Measurements from ENCODE around the gene OR10R2. TPM values are rescaled to one million over a fixed set of nuclear protein-coding genes. Genes with fewer than 3 reads are reported as not detected.

Gene OR10R2
- total RNA-seq, 1 donor from 2014 or later, result not detected

DNA sequence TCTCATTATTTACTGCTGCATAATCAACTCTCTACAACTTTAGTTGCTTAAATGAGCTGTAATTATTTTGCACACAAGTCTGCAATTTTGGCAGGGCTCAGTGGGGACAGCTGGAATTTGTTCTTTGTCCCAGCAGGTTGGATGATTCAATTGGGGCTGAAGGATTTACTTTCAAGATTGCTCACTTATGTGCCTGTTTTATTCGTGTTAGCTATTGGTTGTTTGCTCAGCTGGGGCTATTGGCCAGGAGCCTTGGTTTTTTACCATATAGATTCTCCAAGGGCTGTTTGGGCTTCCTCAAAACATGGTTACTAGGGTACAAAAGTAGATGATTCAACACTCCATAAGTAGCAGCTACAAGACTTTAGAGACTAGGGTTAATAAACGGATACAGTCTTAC lies 13.4 kb downstream of the OR10R2 start:
- H4K20me1 ChIP-seq (ENCODE audit: insufficient read depth, low read length), result no peaks in the 10 kb centered on the region
- H3K27ac Mint-ChIP-seq (ENCODE audit: unreplicated experiment), result no peak overlapping the region
- H3K36me3 ChIP-seq (ENCODE audit: insufficient read depth, low read length), result no peaks in the 10 kb centered on the region
- no peak overlapping the region for H3K9ac ChIP-seq (ENCODE audit: low read length)
- H3K27ac ChIP-seq (ENCODE audit: low read depth, low read length), result no peak overlapping the region
- H3K79me2 ChIP-seq (ENCODE audit: insufficient read depth, low read length), result no peaks in the 10 kb centered on the region
- H3K4me3 Mint-ChIP-seq (ENCODE audit: unreplicated experiment), result no peak overlapping the region
- FAIRE-seq (no peak), DNase-seq (ENCODE audit: low read depth) (no peak)
- H3K4me3 ChIP-seq (ENCODE audit: insufficient read depth, low read depth, low read length), result no peak overlapping the region
- no peaks in the 10 kb centered on the region for H3K9me3 ChIP-seq (ENCODE audit: insufficient read depth, low read depth, low read length)
- TF ChIP-seq CTCF (IDR thresholded peaks at IDR 0.05; ENCODE audit: insufficient read depth, low read depth, low read length) (no peak), EZH2 (IDR thresholded peaks at IDR 0.05; ENCODE audit: insufficient read depth, low read length) (no peak)
- H3K9me3 Mint-ChIP-seq (ENCODE audit: unreplicated experiment), result no peaks in the 10 kb centered on the region
- H3K4me1 ChIP-seq (ENCODE audit: insufficient read depth, low read length), result no peaks in the 10 kb centered on the region
- H3K27me3 ChIP-seq (ENCODE audit: insufficient read depth, low read length), result no peaks in the 10 kb centered on the region
- H3K4me2 ChIP-seq (ENCODE audit: low read length), result no peak overlapping the region
- no peaks in the 10 kb centered on the region for H3K4me1 Mint-ChIP-seq (ENCODE audit: low read depth, unreplicated experiment)
- H3K36me3 Mint-ChIP-seq (ENCODE audit: low read depth, unreplicated experiment), result no peaks in the 10 kb centered on the region
- H3K27me3 Mint-ChIP-seq (ENCODE audit: low read depth, unreplicated experiment), result no peaks in the 10 kb centered on the region
- H2AFZ ChIP-seq (ENCODE audit: low read depth, low read length), result no peak overlapping the region

DNA sequence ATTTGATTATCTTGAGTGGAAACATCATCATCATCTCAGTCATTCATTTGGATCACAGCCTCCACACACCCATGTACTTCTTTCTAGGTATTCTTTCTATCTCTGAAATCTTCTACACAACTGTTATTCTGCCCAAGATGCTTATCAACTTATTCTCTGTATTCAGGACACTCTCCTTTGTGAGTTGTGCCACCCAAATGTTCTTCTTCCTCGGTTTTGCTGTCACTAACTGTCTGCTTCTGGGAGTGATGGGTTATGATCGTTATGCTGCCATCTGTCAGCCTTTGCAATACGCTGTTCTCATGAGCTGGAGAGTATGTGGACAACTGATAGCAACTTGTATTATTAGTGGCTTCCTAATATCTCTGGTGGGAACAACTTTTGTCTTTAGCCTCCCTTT lies 19.3 kb downstream of the OR10R2 start:
- Histone ChIP-seq H3K27me3 (ENCODE audit: insufficient read depth, low read length) (no peaks in the 10 kb centered on the region), H3K4me2 (ENCODE audit: low read length) (no peak overlapping the region), H3K9me3 (ENCODE audit: insufficient read depth, low read depth, low read length) (no peaks in the 10 kb centered on the region), H3K9ac (ENCODE audit: low read length) (no peak overlapping the region), H3K27ac (ENCODE audit: low read depth, low read length) (no peak overlapping the region), H3K36me3 (ENCODE audit: insufficient read depth, low read length) (no peaks in the 10 kb centered on the region), H3K4me3 (ENCODE audit: insufficient read depth, low read depth, low read length) (no peak overlapping the region), H3K79me2 (ENCODE audit: insufficient read depth, low read length) (no peaks in the 10 kb centered on the region), H3K4me1 (ENCODE audit: insufficient read depth, low read length) (no peaks in the 10 kb centered on the region), H4K20me1 (ENCODE audit: insufficient read depth, low read length) (no peaks in the 10 kb centered on the region), H2AFZ (ENCODE audit: low read depth, low read length) (no peak overlapping the region)
- H3K4me3 Mint-ChIP-seq (ENCODE audit: unreplicated experiment), result no peak overlapping the region
- no peak for FAIRE-seq
- H3K27ac Mint-ChIP-seq (ENCODE audit: unreplicated experiment), result no peak overlapping the region
- no peak for TF ChIP-seq EZH2 (IDR thresholded peaks at IDR 0.05; ENCODE audit: insufficient read depth, low read length)
- no peak for TF ChIP-seq CTCF (IDR thresholded peaks at IDR 0.05; ENCODE audit: insufficient read depth, low read depth, low read length)
- no peaks in the 10 kb centered on the region for H3K36me3 Mint-ChIP-seq (ENCODE audit: low read depth, unreplicated experiment)
- H3K27me3 Mint-ChIP-seq (ENCODE audit: low read depth, unreplicated experiment), result no peaks in the 10 kb centered on the region
- H3K4me1 Mint-ChIP-seq (ENCODE audit: low read depth, unreplicated experiment), result no peaks in the 10 kb centered on the region
- H3K9me3 Mint-ChIP-seq (ENCODE audit: unreplicated experiment), result no peaks in the 10 kb centered on the region
- DNase-seq (ENCODE audit: low read depth), result no peak

- FAIRE-seq, result no peak
- no peak for DNase-seq (ENCODE audit: low read depth)
- Histone ChIP-seq H4K20me1 (ENCODE audit: insufficient read depth, low read length) (no peaks in the 10 kb centered on the region), H3K4me3 (ENCODE audit: insufficient read depth, low read depth, low read length) (no peak overlapping the region), H3K27ac (ENCODE audit: low read depth, low read length) (no peak overlapping the region), H3K27me3 (ENCODE audit: insufficient read depth, low read length) (no peaks in the 10 kb centered on the region), H3K4me1 (ENCODE audit: insufficient read depth, low read length) (no peaks in the 10 kb centered on the region), H2AFZ (ENCODE audit: low read depth, low read length) (no peak overlapping the region), H3K9me3 (ENCODE audit: insufficient read depth, low read depth, low read length) (no peaks in the 10 kb centered on the region), H3K4me2 (ENCODE audit: low read length) (no peak overlapping the region), H3K9ac (ENCODE audit: low read length) (no peak overlapping the region), H3K36me3 (ENCODE audit: insufficient read depth, low read length) (no peaks in the 10 kb centered on the region), H3K79me2 (ENCODE audit: insufficient read depth, low read length) (no peaks in the 10 kb centered on the region)
- H3K9me3 Mint-ChIP-seq (ENCODE audit: unreplicated experiment), result no peaks in the 10 kb centered on the region
- H3K4me3 Mint-ChIP-seq (ENCODE audit: unreplicated experiment), result no peak overlapping the region
- no peaks in the 10 kb centered on the region for H3K36me3 Mint-ChIP-seq (ENCODE audit: low read depth, unreplicated experiment)
- TF ChIP-seq EZH2 (IDR thresholded peaks at IDR 0.05; ENCODE audit: insufficient read depth, low read length) (no peak), CTCF (IDR thresholded peaks at IDR 0.05; ENCODE audit: insufficient read depth, low read depth, low read length) (no peak)
- H3K27ac Mint-ChIP-seq (ENCODE audit: unreplicated experiment), result no peak overlapping the region
- no peaks in the 10 kb centered on the region for H3K4me1 Mint-ChIP-seq (ENCODE audit: low read depth, unreplicated experiment)
- H3K27me3 Mint-ChIP-seq (ENCODE audit: low read depth, unreplicated experiment), result no peaks in the 10 kb centered on the region
Measured at GRCh38 chr1:158493054-158493453, 21.0 kb downstream of the OR10R2 start.
